IMR-90 (cell line): ENCODE data around the gene OGFOD3. TPM values are rescaled to one million over a fixed set of nuclear protein-coding genes. Genes with fewer than 3 reads are reported as not detected.

Experiments used
- ATAC-seq: fragments of 200-7000 bp; cut with Tn5 transposase; 2 replicates; pipeline ENCODE4 v1.9.1; 2020; ENCODE audit warnings: low read depth, mild to moderate bottlenecking, moderate library complexity
- BruUV-seq: library from RNA; stranded (reverse); fragments of 400-500 nt; replicated peaks from 2 replicates; lab custom pipeline; 2021; lab: Mats Ljungman, UMichigan
- CTCF ChIA-PET: fragments of 300-600 bp; formaldehyde crosslinking; extraction: SDS; loops from one replicate; lab custom pipeline; 2021; ENCODE audit warnings: antibody characterized with exemption; lab: Yijun Ruan, JAX
- POLR2A ChIA-PET: fragments of 300-600 bp; sonication (Branson Sonifier 250); formaldehyde crosslinking; loops from one replicate; lab custom pipeline; 2022; ENCODE audit warnings: antibody characterized with exemption; ENCODE audit not compliant: unreplicated experiment; lab: Charles Lee
- DNase-seq: peaks from one replicate; pipeline ENCODE4 v3.0.0; 2013
- H2AFZ ChIP-seq: replicated peaks from 2 replicates; pipeline ENCODE3; 2013; ENCODE audit warnings: low read length, mild to moderate bottlenecking; ENCODE audit not compliant: poor library complexity
- H2AK5ac ChIP-seq: 2 replicates; pipeline ENCODE4 v1.6.1; 2013; ENCODE audit warnings: low read depth, low read length, inconsistent platforms
- H2AK9ac ChIP-seq: replicated peaks from 2 replicates; pipeline ENCODE3; 2013; ENCODE audit warnings: mild to moderate bottlenecking, low read depth, low read length, moderate library complexity; ENCODE audit not compliant: poor library complexity
- H2BK120ac ChIP-seq: 2 replicates; pipeline ENCODE4 v1.6.1; 2013; ENCODE audit warnings: low read depth, low read length, inconsistent platforms
- H2BK15ac ChIP-seq: 3 replicates; pipeline ENCODE4 v1.6.1; 2013; ENCODE audit warnings: low read depth, low read length, inconsistent platforms
- H2BK20ac ChIP-seq: 2 replicates; pipeline ENCODE4 v1.6.1; 2013; ENCODE audit warnings: low read depth, mild to moderate bottlenecking, inconsistent platforms, low read length, moderate library complexity
- H2BK5ac ChIP-seq: 2 replicates; pipeline ENCODE4 v1.6.1; 2013; ENCODE audit warnings: mild to moderate bottlenecking, low read depth, low read length, inconsistent platforms; ENCODE audit not compliant: poor library complexity, severe bottlenecking
- H3K14ac ChIP-seq: replicated peaks from 2 replicates; pipeline ENCODE4 v1.6.1; 2013; ENCODE audit warnings: low read depth, low read length, inconsistent platforms
- H3K18ac ChIP-seq: 2 replicates; pipeline ENCODE4 v1.6.1; 2013; ENCODE audit warnings: low read depth, low read length, control low read depth
- H3K23ac ChIP-seq: 2 replicates; pipeline ENCODE4 v1.6.1; 2013; ENCODE audit warnings: low read depth, low read length, inconsistent platforms
- H3K27ac ChIP-seq: 2 replicates; pipeline ENCODE4 v1.5.1; 2013; ENCODE audit warnings: mild to moderate bottlenecking, control low read depth, low read length; ENCODE audit not compliant: insufficient read depth
- H3K27me3 ChIP-seq: 2 replicates; pipeline ENCODE4 v1.6.1; 2013; ENCODE audit warnings: low read length; ENCODE audit not compliant: control insufficient read depth, insufficient read depth
- H3K36me3 ChIP-seq: 2 replicates; pipeline ENCODE4 v1.6.1; 2013; ENCODE audit warnings: low read length, mixed read lengths; ENCODE audit not compliant: control insufficient read depth, insufficient read depth
- H3K4ac ChIP-seq: 2 replicates; pipeline ENCODE4 v1.6.1; 2013; ENCODE audit warnings: low read depth, low read length, inconsistent platforms
- H3K4me1 ChIP-seq: 2 replicates; pipeline ENCODE4 v1.6.1; 2013; ENCODE audit warnings: low read length, mixed read lengths; ENCODE audit not compliant: control insufficient read depth, insufficient read depth
- H3K4me2 ChIP-seq: 2 replicates; pipeline ENCODE4 v1.6.1; 2013; ENCODE audit warnings: low read depth, mild to moderate bottlenecking, control low read depth, low read length, moderate library complexity
- H3K4me3 ChIP-seq: 2 replicates; pipeline ENCODE4 v1.5.1; 2013; ENCODE audit warnings: low read depth, mild to moderate bottlenecking, control low read depth, low read length, moderate library complexity; ENCODE audit not compliant: insufficient read depth
- H3K56ac ChIP-seq: 2 replicates; pipeline ENCODE4 v1.6.1; 2013; ENCODE audit warnings: low read length, inconsistent platforms; ENCODE audit not compliant: insufficient read depth; ENCODE audit errors: extremely low read depth
- H3K79me1 ChIP-seq, 2 experiments: 2 replicates each; pipeline ENCODE4 v1.6.1; 2013; ENCODE audit warnings: low read length in 2 of 2, inconsistent platforms in 1 of 2, low read depth in 1 of 2
- H3K9ac ChIP-seq: 2 replicates; pipeline ENCODE4 v1.6.1; 2013; ENCODE audit warnings: low read depth, low read length, control low read depth
- H3K9me1 ChIP-seq: 2 replicates; pipeline ENCODE4 v1.6.1; 2013; ENCODE audit warnings: low read length, inconsistent platforms; ENCODE audit not compliant: insufficient read depth
- H3K9me3 ChIP-seq: 2 replicates; pipeline ENCODE4 v1.6.1; 2013; ENCODE audit warnings: low read length; ENCODE audit not compliant: control insufficient read depth, insufficient read depth
- H4K20me1 ChIP-seq: 2 replicates; pipeline ENCODE4 v1.6.1; 2013; ENCODE audit warnings: low read length, inconsistent platforms; ENCODE audit not compliant: insufficient read depth
- H4K5ac ChIP-seq: 2 replicates; pipeline ENCODE4 v1.6.1; 2013; ENCODE audit warnings: mild to moderate bottlenecking, low read depth, low read length, control low read depth
- H4K8ac ChIP-seq, 2 experiments: 2 replicates each; pipeline ENCODE4 v1.6.1; 2013; ENCODE audit warnings: low read depth in 2 of 2, low read length in 2 of 2, control low read depth in 1 of 2, inconsistent platforms in 1 of 2
- H4K91ac ChIP-seq: 2 replicates; pipeline ENCODE4 v1.6.1; 2013; ENCODE audit warnings: low read depth, low read length, inconsistent platforms; ENCODE audit not compliant: insufficient read depth
- BHLHE40 ChIP-seq: fragments of 150-350 bp; IDR thresholded peaks from 2 replicates; pipeline ENCODE4 v1.6.1; 2016; ENCODE audit warnings: mild to moderate bottlenecking, low read depth, low read length
- CEBPB ChIP-seq: IDR thresholded peaks from 2 replicates; pipeline ENCODE4 v1.6.1; 2012; ENCODE audit warnings: low read depth, low read length, improper control_type of control experiment
- CHD1 ChIP-seq: IDR thresholded peaks from 2 replicates; pipeline ENCODE4 v1.6.1; 2012; ENCODE audit warnings: low read depth, low read length, improper control_type of control experiment
- CTCF ChIP-seq: conservative IDR thresholded peaks from 2 replicates; pipeline ENCODE4 v1.5.1; 2012; ENCODE audit warnings: mild to moderate bottlenecking, low read depth, low read length, improper control_type of control experiment
- ELK1 ChIP-seq: fragments of 150-350 bp; IDR thresholded peaks from 2 replicates; pipeline ENCODE4 v1.6.1; 2016; ENCODE audit warnings: low read depth, mild to moderate bottlenecking, low read length, moderate library complexity, borderline replicate concordance
- MAFK ChIP-seq: IDR thresholded peaks from 2 replicates; pipeline ENCODE4 v1.6.1; 2012; ENCODE audit warnings: low read depth, low read length, improper control_type of control experiment
- MAZ ChIP-seq: IDR thresholded peaks from 2 replicates; pipeline ENCODE4 v1.6.1; 2012; ENCODE audit warnings: low read depth, mild to moderate bottlenecking, low read length, improper control_type of control experiment, moderate library complexity, borderline replicate concordance
- NFE2L2 ChIP-seq: fragments of 150-350 bp; IDR thresholded peaks from 2 replicates; pipeline ENCODE4 v1.6.1; 2016; ENCODE audit warnings: low read depth, mild to moderate bottlenecking, low read length
- POLR2A ChIP-seq: IDR thresholded peaks from 2 replicates; pipeline ENCODE4 v1.6.1; 2012; ENCODE audit warnings: mild to moderate bottlenecking, low read depth, low read length
- RFX5 ChIP-seq: IDR thresholded peaks from 2 replicates; pipeline ENCODE4 v1.8.0; 2012; ENCODE audit warnings: low read depth, mild to moderate bottlenecking, low read length, moderate library complexity
- SMC3 ChIP-seq: fragments of 150-350 bp; IDR thresholded peaks from 2 replicates; pipeline ENCODE4 v1.6.1; 2016; ENCODE audit warnings: low read depth, mild to moderate bottlenecking, antibody characterized with exemption, low read length, moderate library complexity
- USF2 ChIP-seq: fragments of 150-350 bp; IDR thresholded peaks from 2 replicates; pipeline ENCODE4 v1.6.1; 2017; ENCODE audit warnings: mild to moderate bottlenecking, antibody characterized with exemption, low read length, low read depth
- WGBS, 2 experiments: methylation state at CpG; one replicate each; pipeline versions ENCODE4 v1.1.5 to v1.1.7; 2013; ENCODE audit warnings: missing lambda C conversion rate in 2 of 2; ENCODE audit not compliant: insufficient read length in 1 of 2; ENCODE audit errors: extremely low coverage in 2 of 2; 5-methylcytosine and 5-hydroxymethylcytosine counted together
- dilution Hi-C: fragments of 300-500 bp; cut with HindIII; formaldehyde crosslinking; loops from one replicate; pipeline ENCODE4 v1.14.3; 2018; ENCODE audit warnings: low sequenced_read_pairs; ENCODE audit not compliant: unreplicated experiment
- in situ Hi-C: fragments of 300-500 bp; cut with MboI; formaldehyde crosslinking; loops from 3 replicates; pipeline ENCODE4 v1.14.3; 2019; ENCODE audit warnings: low sequenced_read_pairs, inconsistent platforms, mixed read lengths
- intact Hi-C: fragments of 100-400 bp; cut with micrococcal nuclease; formaldehyde crosslinking; loops from 2 replicates; pipeline ENCODE4 v1.10.0; 2022
- polyA plus RNA-seq, 3 experiments: library from polyadenylated mRNA; depleted of rRNA; stranded (reverse); fragments of >200 nt; gene quantifications; 2 replicates each; pipeline ENCODE4 v1.2.3, GENCODE V29; 2012; ENCODE audit warnings: low replicate concordance in 1 of 3
- total RNA-seq: library from RNA; depleted of rRNA; stranded (reverse); fragments of >200 nt; gene quantifications from 2 replicates; pipeline ENCODE4 v1.2.3, GENCODE V29; 2012

Gene OGFOD3
- total and polyA plus RNA-seq, 2 of the 4 experiments (the other 2 are of a cell fraction), result 25.3 to 33.4 TPM

GRCh38 chr17:82458885-82459424 lies 40.6 kb upstream of the OGFOD3 start:
- Histone ChIP-seq H2BK15ac (no peak overlapping the region), H2AK5ac (peak overlapping the region; percentile 95), H2BK20ac (no peak overlapping the region), H2AK9ac (peak overlapping the region; percentile 99), H4K5ac (no peak overlapping the region), H2BK120ac (no peak overlapping the region), H3K56ac (peak overlapping the region; percentile 43; the same call in 1 of the 2 replicates), H3K14ac (peak overlapping the region; percentile 77; the same call in 1 of the 2 replicates), H2AFZ (peak overlapping the region; percentile 95), H3K9me1 (peaks cover 8% of the 10 kb centered on the region; the same call in 1 of the 2 replicates), H3K36me3 (peaks cover 31% of the 10 kb centered on the region), H3K9me3 (no peaks in the 10 kb centered on the region), H3K4me1 (peaks cover 3% of the 10 kb centered on the region), H2BK5ac (no peak overlapping the region), H3K9ac (peak overlapping the region; percentile 65), H3K79me1 (peaks cover 13 to 46% of the 10 kb centered on the region in 2 experiments), H3K4me3 (peak overlapping the region; percentile 74), H3K4ac (peak overlapping the region; percentile 72), H3K27ac (peak overlapping the region; percentile 30; the same call in 1 of the 2 replicates), H4K8ac (peak overlapping the region in 1 of 2 experiments; percentile 40; a peak in 1 of 4 replicates), H4K20me1 (peaks cover 13% of the 10 kb centered on the region), H4K91ac (no peak overlapping the region), H3K4me2 (peak overlapping the region; percentile 99), H3K23ac (peak overlapping the region; percentile 85), H3K18ac (no peak overlapping the region), H3K27me3 (no peaks in the 10 kb centered on the region)
- no peak for TF ChIP-seq BHLHE40
- no peak for TF ChIP-seq USF2
- TF ChIP-seq CHD1, result no peak; the same call in 1 of the 2 replicates
- no peak for TF ChIP-seq SMC3
- no peak for TF ChIP-seq MAZ
- TF ChIP-seq MAFK, result no peak
- TF ChIP-seq NFE2L2, result no peak
- TF ChIP-seq RFX5, result no peak
- TF ChIP-seq CTCF, result no peak
- no peak for TF ChIP-seq CEBPB
- TF ChIP-seq POLR2A, result no peak
- no peak for TF ChIP-seq ELK1
- BruUV-seq, result no TSS peak
- ChIA-PET POLR2A (no interaction called here), CTCF (interaction anchor here (0.6 kb wide), 1 partner anchor 101 kb away, joined by 5 read pairs; no protein-coding TSS in a partner anchor)
- 1% methylated on average over 43 of the region's 62 CpGs; no CpG with 5 or more reads in 1 of the 2 experiments for WGBS, 2 experiments
- dilution Hi-C loops (no loop called here), in situ Hi-C loops (no loop called here), intact Hi-C loops (loop anchor here (1.0 to 5.0 kb wide), 2 partner anchors 72 to 93 kb away; no protein-coding TSS in a partner anchor)
- DNase-seq (peak; percentile 19), ATAC-seq (peak; percentile 2)
